ENCODE results near the gene CLGN.

Gene CLGN

GRCh38 chr4:140374130-140374477 is 53.3 kb downstream of the CLGN start:
- no peak for DNase-seq (ENCODE audit: low read depth)

DNA sequence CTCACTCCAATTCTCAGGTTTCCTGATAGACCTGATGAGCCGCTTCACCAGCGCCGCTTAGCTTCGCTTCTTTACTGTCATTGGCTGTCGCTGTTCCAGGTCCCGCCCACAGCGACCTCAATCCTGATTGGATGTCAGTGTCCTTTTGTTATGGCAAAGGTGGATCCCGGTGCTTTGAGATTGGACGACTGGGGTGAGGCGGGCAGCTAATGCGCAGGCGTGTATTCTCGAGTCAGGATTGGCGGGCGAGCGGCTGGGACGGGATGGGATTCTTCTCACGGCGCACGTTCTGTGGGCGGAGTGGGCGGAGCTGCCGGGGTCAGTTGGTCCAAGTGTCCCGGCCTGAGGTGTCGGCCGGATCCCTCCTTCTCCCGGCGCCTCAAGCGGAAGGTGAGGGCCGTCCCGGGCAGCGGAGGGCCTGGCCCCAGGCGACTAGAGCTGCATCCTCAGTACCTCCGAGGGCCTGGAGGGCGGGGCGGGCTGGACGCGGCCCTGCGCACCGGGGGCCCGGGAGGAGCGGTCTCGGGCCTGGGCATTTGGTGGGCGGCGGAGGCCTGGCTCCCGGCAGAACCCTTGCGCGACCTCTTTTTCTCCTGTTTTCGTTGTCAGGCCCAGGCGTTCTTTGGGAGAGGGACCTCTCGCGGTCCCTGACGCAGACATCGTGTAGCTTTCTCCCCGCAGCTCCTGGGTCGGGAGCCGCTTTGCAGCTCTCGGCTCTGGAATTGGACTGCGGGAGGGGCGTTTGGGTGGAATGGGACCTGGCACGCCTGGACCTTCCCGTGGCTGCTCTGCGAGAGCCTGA is 53.9 kb downstream of the CLGN start, which contains the start of gene SCOC:
Gene SCOC, plus strand, starts transcription at position 319 of the 802 bp plus-strand sequence. CDS start 5,525 bp downstream, outside the sequence.
- DNase-seq (ENCODE audit: low read depth), result peak; percentile 96

GRCh38 chr4:140372751-140373327 is 54.6 kb downstream of the CLGN start:
- no peak for DNase-seq (ENCODE audit: low read depth)

DNA sequence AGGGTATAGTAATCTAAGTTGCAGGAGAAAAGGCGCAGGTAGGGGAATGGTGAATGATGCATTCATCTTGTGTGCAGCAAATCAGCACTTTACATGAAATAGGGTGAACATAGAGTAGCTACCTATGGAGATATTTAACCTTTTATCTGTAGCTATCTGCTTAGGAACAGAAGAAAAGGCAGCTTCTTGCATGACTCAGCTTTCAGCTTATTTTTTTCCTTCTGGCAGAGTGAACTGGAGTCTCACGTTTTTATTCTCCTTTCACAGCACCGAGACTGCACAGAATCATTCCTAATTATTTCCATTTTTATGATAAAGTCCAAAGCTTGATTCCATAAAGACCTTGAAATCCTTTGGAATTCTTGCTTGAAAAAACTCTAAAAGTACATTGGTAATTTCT is 58.8 kb downstream of the CLGN start:
- no peak for DNase-seq (ENCODE audit: low read depth)

GRCh38 chr4:140367738-140368137 is 59.7 kb downstream of the CLGN start:
- peak; percentile 40 for DNase-seq (ENCODE audit: low read depth)

GRCh38 chr4:140363558-140363957 is 63.9 kb downstream of the CLGN start:
- no peak for DNase-seq (ENCODE audit: low read depth)

- no peak for DNase-seq (ENCODE audit: low read depth)
These were observed 64.4 kb downstream of the CLGN start for GRCh38 chr4:140363051-140363450.

- DNase-seq (ENCODE audit: low read depth), result no peak
These were observed 66.3 kb downstream of the CLGN start for GRCh38 chr4:140361099-140361498.

DNA sequence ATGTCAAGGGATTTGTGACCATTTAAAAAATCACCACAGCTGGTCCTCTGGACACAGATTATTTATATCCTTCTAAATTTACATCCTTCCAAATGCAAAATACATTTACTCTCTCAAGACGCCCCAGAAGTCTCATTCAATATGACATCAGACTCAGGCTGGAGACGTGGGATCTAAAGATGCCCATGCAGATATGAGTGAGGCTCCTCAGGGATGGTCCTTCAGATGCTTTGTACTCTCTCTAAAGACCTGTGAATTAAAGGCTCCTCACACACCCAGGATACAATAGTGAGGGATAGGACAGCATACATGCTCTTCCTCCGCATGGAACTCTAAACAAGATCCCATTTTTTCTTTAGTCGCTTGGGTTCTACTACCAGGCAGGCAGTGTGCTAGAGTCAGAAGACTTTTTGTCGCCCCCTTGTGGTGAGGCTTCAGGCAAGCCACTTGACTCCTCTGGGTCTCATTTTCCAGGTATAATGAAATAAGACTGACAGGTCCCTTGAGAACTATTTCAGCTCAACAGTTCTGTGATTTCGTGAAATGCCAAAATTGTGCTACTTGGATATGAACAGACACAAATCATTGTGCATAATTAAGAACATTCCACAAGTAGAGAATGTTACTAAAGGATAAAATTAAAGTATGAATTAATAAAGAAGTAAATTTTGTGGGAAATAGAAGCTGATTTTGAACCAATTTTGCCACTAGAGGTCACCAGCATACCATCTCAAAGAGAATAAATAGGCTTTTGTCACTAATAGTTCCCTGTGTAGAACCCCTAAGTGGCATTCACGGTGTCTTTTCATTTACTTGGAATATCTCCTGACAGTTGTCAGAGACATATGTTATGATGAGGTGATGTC is 67.7 kb downstream of the CLGN start:
- DNase-seq (ENCODE audit: low read depth), result peak; percentile 49

GRCh38 chr4:140358281-140358680 is 69.2 kb downstream of the CLGN start:
- no peak for DNase-seq (ENCODE audit: low read depth)

DNA sequence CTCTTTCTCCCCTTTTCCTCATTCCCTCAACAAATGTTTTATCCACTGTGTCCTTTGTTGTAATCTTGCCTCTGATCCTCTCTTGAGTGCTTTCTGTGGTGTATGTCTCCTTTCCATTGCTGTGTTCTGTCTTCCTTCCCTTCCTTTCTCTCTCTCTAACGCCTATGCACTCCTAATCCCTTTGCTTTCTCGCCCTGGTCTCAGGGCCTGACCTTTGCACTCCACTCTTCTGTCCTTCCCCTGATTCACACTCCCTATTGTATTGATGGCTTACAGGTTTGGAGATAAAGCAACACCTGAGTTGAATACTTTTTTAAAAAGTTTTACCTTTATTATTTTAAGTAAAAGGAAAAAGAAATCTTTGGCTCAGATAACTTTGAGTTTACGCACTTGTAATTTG is 69.6 kb downstream of the CLGN start:
- no peak for DNase-seq (ENCODE audit: low read depth)

- DNase-seq (ENCODE audit: low read depth), result no peak
These were observed 72.2 kb downstream of the CLGN start for GRCh38 chr4:140355288-140355687.

DNA sequence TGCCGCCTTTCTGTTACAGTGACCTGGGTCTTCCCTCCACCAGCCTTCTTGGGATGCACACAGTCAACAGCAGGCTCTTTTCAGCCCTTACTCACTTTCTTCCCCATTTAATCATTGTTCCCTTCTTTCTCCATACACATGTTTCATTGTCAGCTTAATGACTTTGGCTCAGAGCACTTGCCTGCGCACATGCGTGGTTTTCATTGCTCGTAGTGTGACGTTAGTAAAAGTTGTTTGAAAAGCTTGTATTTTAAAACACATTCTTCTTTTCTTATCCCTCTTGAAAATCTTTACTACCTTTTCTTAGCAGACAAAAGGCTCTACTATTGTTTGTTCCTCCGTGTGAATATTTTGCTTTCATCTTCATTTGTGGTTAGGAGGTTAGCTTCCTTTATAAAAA is 73.7 kb downstream of the CLGN start:
- DNase-seq (ENCODE audit: low read depth), result no peak

- no peak for DNase-seq (ENCODE audit: low read depth)
These were observed 76.1 kb downstream of the CLGN start for GRCh38 chr4:140351093-140352075.

DNA sequence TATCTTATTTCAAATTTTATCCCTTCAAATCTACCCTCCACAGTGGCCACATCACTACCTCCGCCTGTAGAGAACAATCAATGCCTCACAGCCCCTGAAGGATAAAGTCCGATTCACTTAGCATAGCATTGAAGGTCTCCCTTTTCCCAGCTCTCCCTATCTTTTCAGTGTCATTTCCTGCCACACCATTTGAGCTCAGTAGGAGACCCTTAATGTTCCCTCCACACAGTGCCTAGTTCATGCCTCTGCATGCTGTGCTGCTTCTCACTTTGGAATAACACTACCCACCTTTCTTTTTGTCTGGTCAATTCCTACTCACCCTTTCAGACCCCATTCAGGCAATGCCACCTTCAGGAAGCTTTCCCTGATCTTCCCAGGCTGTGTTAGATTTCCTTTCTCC is 77.6 kb downstream of the CLGN start:
- DNase-seq (ENCODE audit: low read depth), result no peak

DNA sequence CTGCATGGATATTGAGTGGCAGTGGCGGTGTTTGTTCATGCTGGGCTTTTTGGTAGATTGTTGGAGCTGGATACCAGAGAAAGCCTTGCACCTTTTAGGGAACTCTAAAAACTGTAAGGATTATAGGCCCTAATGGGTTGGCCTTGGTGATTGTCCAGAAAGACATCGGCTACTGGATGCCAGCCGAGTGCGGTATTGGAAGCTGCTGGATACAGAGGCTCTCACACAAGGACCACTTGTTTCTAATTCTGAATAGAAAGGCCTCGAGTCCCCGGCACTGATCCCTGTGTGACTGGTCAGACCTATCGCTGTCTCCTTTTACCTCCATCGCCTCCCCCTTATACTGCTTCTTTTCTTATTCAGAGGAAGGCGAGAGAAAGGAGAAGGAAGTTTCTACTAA is 81.3 kb downstream of the CLGN start:
- DNase-seq (ENCODE audit: low read depth), result no peak

DNA sequence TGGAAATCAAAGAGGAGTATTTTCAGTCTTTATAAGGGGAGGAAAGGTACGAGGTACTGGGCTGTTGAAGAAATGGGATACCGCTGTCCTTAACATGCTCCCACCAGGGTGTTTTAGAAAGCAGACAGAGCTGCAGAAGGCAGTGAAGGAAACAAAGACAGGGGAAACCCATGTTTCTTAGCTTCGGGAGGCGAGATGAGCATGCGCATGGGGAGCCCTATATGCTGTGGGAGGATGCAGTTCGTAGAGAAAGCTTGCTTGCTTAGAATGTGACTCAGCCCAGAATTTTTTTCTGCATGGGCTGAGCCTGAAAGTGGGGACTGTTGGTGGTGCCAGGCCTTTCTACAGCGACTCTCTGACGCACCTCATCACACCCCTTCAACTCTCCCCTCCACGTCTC is 82.8 kb downstream of the CLGN start:
- DNase-seq (ENCODE audit: low read depth), result no peak

DNA sequence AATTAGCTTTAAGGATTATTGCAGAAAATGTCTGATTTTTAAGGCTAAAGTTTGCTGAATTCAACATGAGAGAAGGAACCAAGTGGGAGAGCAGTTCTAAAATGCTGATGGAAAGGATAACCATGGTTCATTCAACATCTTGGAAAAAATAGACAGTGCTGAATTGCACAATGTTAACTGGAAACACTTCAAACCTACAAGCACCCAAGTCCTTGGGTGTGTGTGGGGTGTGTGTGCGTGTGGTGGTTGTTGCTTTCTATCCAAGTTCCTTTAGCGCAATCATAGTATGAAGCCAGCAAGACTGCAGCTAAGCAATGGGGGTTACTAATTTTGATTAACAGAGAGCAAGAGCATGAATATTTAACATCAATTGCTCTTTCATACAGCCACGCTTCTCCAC is 83.3 kb downstream of the CLGN start:
- DNase-seq (ENCODE audit: low read depth), result no peak

DNA sequence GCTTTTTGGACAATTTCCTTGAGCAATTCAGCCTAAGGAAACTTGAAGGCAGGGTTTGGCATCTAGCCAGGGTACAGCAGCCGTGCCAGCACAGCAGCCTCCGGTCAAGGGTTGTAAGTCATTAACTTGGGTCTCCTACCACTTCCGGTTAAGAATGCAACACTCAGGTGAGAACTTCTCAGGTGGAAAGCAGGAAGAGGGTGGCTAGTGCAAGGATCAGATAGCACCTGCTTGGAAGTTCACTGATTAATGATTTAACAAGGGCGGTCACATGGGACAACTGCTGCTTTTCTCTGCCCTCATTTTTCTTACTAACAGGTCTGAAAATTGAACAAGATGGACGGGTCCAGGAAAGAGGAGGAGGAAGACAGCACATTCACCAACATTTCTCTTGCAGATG is 84.1 kb downstream of the CLGN start:
- DNase-seq (ENCODE audit: low read depth), result no peak

DNA sequence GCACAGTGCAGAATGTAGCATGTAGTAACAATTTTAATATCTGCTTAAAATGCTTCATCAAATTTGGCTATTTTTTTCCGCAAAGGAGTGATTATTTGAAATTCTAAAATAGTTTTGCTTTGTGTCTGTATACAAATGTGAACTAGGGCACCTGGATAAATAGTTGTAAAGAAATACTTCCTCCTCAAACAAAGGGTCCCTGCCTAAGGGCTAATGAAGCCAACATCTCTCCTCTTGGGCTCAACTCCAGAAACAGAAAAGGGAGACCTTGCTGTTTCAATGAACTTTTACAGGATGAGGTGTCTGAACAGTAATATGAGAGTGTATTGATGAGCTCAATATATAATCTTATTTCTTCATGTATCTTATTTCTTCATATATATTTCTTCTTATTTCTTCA is 84.8 kb downstream of the CLGN start:
- DNase-seq (ENCODE audit: low read depth), result no peak
